PFSK-1 (cell line): Measurements from ENCODE around the gene SYNDIG1.

ENCODE experiments used
- FOXP2 ChIP-seq: optimal IDR thresholded peaks from 2 replicates; pipeline ENCODE3; 2011; ENCODE audit warnings: borderline replicate concordance, control low read depth, inconsistent platforms; ENCODE audit not compliant: insufficient read depth; ENCODE audit errors: extremely low read length, extremely low read depth
- POLR2AphosphoS5 ChIP-seq: IDR thresholded peaks from 2 replicates; pipeline ENCODE4 v1.6.1; 2012; ENCODE audit warnings: low read depth, mild to moderate bottlenecking, control low read depth, low read length, moderate library complexity
- REST ChIP-seq, 2 experiments: IDR thresholded peaks; 2 replicates each; pipeline versions ENCODE4 v1.6.1 to v1.8.0; 2011 to 2012; ENCODE audit warnings: low read depth in 2 of 2, low read length in 2 of 2, control low read depth in 1 of 2, inconsistent platforms in 1 of 2, mild to moderate bottlenecking in 1 of 2, moderate library complexity in 1 of 2; ENCODE audit not compliant: insufficient read depth in 1 of 2
- SIN3A ChIP-seq: IDR thresholded peaks from 2 replicates; pipeline ENCODE4 v1.6.1; 2012; ENCODE audit warnings: mild to moderate bottlenecking, low read length, moderate library complexity, borderline replicate concordance; ENCODE audit not compliant: insufficient read depth
- TAF1 ChIP-seq: IDR thresholded peaks from 2 replicates; pipeline ENCODE4 v1.6.1; 2012; ENCODE audit warnings: low read length, control low read depth, borderline replicate concordance; ENCODE audit not compliant: insufficient read depth

Gene SYNDIG1

GRCh38 chr20:24700166-24700860 is 230.9 kb downstream of the SYNDIG1 start:
- TF ChIP-seq FOXP2: no peak

GRCh38 chr20:24701027-24701426 is 231.6 kb downstream of the SYNDIG1 start:
- TF ChIP-seq FOXP2 (no peak), SIN3A (no peak), TAF1 (no peak), REST (IDR thresholded peaks at IDR 0.05; ENCODE audit: insufficient read depth in 1 of 2, low read depth in 2 of 2, low read length in 2 of 2) (no peak), POLR2AphosphoS5 (no peak)

- no peak for TF ChIP-seq POLR2AphosphoS5
- no peak for TF ChIP-seq SIN3A
- no peak for TF ChIP-seq TAF1
- no peak for TF ChIP-seq REST (IDR thresholded peaks at IDR 0.05; ENCODE audit: insufficient read depth in 1 of 2, low read depth in 2 of 2, low read length in 2 of 2)
- TF ChIP-seq FOXP2: no peak
Observed at GRCh38 chr20:24701668-24702067, 232.2 kb downstream of the SYNDIG1 start.

GRCh38 chr20:24702501-24703283 is 233.3 kb downstream of the SYNDIG1 start:
- TF ChIP-seq SIN3A (no peak), FOXP2 (no peak), POLR2AphosphoS5 (no peak), TAF1 (no peak), REST (IDR thresholded peaks at IDR 0.05; ENCODE audit: insufficient read depth in 1 of 2, low read depth in 2 of 2, low read length in 2 of 2) (no peak)

GRCh38 chr20:24703284-24703610 is 233.8 kb downstream of the SYNDIG1 start:
- no peak for TF ChIP-seq POLR2AphosphoS5
- TF ChIP-seq REST (IDR thresholded peaks at IDR 0.05; ENCODE audit: insufficient read depth in 1 of 2, low read depth in 2 of 2, low read length in 2 of 2): no peak
- no peak for TF ChIP-seq SIN3A
- TF ChIP-seq TAF1: no peak
- no peak for TF ChIP-seq FOXP2
